Trophoblast cell (in vitro differentiated cells and primary cell): ENCODE results near the gene GRK6.

Experiments
- DNase-seq, 2 donors: peaks; one replicate each; pipeline ENCODE4 v3.0.0-alpha.2; 2016
- H2AFZ ChIP-seq: 2 replicates; pipeline ENCODE4 v1.6.1; 2013; ENCODE audit warnings: low read length, moderate library complexity, mild to moderate bottlenecking; ENCODE audit not compliant: insufficient read depth, poor library complexity
- H2AK5ac ChIP-seq: 2 replicates; pipeline ENCODE4 v1.6.1; 2013; ENCODE audit warnings: mild to moderate bottlenecking, low read length
- H2BK120ac ChIP-seq: 2 replicates; pipeline ENCODE4 v1.6.1; 2013; ENCODE audit warnings: low read length, mild to moderate bottlenecking, moderate library complexity; ENCODE audit not compliant: insufficient read depth, poor library complexity
- H2BK12ac ChIP-seq: 2 replicates; pipeline ENCODE4 v1.6.1; 2013; ENCODE audit warnings: mild to moderate bottlenecking, low read length, moderate library complexity
- H2BK5ac ChIP-seq: 2 replicates; pipeline ENCODE4 v1.6.1; 2013; ENCODE audit warnings: low read length, low read depth, moderate library complexity, mild to moderate bottlenecking; ENCODE audit not compliant: poor library complexity
- H3K14ac ChIP-seq: 2 replicates; pipeline ENCODE4 v1.6.1; 2013; ENCODE audit warnings: mild to moderate bottlenecking, low read length
- H3K18ac ChIP-seq: 2 replicates; pipeline ENCODE4 v1.6.1; 2013; ENCODE audit warnings: mild to moderate bottlenecking, low read length
- H3K23ac ChIP-seq: 2 replicates; pipeline ENCODE4 v1.6.1; 2013; ENCODE audit warnings: low read length
- H3K27ac ChIP-seq: 2 replicates; pipeline ENCODE4 v1.5.1; 2013; ENCODE audit warnings: low read depth, mild to moderate bottlenecking, inconsistent platforms, low read length, moderate library complexity
- H3K27me3 ChIP-seq: 2 replicates; pipeline ENCODE4 v1.6.1; 2013; ENCODE audit warnings: inconsistent platforms, mild to moderate bottlenecking, low read length, moderate library complexity; ENCODE audit not compliant: insufficient read depth
- H3K36me3 ChIP-seq, 2 experiments: 1 replicate in 1 of 2; 2 replicates in 1 of 2; pipeline ENCODE4 v1.6.1; 2013; ENCODE audit warnings: low read length in 2 of 2, mild to moderate bottlenecking in 2 of 2, moderate library complexity in 1 of 2; ENCODE audit not compliant: insufficient read depth in 2 of 2, control insufficient read depth in 1 of 2
- H3K4ac ChIP-seq: 2 replicates; pipeline ENCODE4 v1.6.1; 2013; ENCODE audit warnings: low read depth, mild to moderate bottlenecking, low read length, moderate library complexity
- H3K4me1 ChIP-seq, 2 experiments: 1 replicate in 1 of 2; 2 replicates in 1 of 2; pipeline ENCODE4 v1.6.1; 2013; ENCODE audit warnings: low read length in 2 of 2, mild to moderate bottlenecking in 2 of 2, moderate library complexity in 1 of 2; ENCODE audit not compliant: insufficient read depth in 2 of 2, control insufficient read depth in 1 of 2
- H3K4me2 ChIP-seq: 2 replicates; pipeline ENCODE4 v1.6.1; 2013; ENCODE audit warnings: inconsistent platforms, mild to moderate bottlenecking, low read length, moderate library complexity
- H3K4me3 ChIP-seq: 2 replicates; pipeline ENCODE4 v1.5.1; 2013; ENCODE audit warnings: mild to moderate bottlenecking, low read depth, low read length, inconsistent platforms
- H3K79me1 ChIP-seq: one replicate; pipeline ENCODE4 v1.6.1; 2013; ENCODE audit warnings: low read length
- H3K79me2 ChIP-seq: 2 replicates; pipeline ENCODE4 v1.6.1; 2013; ENCODE audit warnings: low read length, mild to moderate bottlenecking; ENCODE audit not compliant: control insufficient read depth, insufficient read depth, poor library complexity
- H3K9ac ChIP-seq: 2 replicates; pipeline ENCODE4 v1.6.1; 2013; ENCODE audit warnings: mild to moderate bottlenecking, low read length
- H3K9me3 ChIP-seq: 2 replicates; pipeline ENCODE4 v1.6.1; 2013; ENCODE audit warnings: low read depth, mild to moderate bottlenecking, control low read depth, inconsistent platforms, low read length; ENCODE audit not compliant: insufficient read depth
- H4K12ac ChIP-seq: 2 replicates; pipeline ENCODE4 v1.6.1; 2013; ENCODE audit warnings: low read depth, mild to moderate bottlenecking, low read length, moderate library complexity
- H4K8ac ChIP-seq: 2 replicates; pipeline ENCODE4 v1.6.1; 2013; ENCODE audit warnings: low read depth, mild to moderate bottlenecking, low read length, moderate library complexity
- H4K91ac ChIP-seq: one replicate; pipeline ENCODE4 v1.6.1; 2013; ENCODE audit warnings: low read depth, mild to moderate bottlenecking, low read length, moderate library complexity
- WGBS: extraction: QIAGEN DNeasy Blood & Tissue Kit; methylation state at CpG from one replicate; pipeline ENCODE4 v1.1.7; 2013; ENCODE audit warnings: missing lambda C conversion rate; ENCODE audit not compliant: insufficient read length, insufficient coverage; ENCODE audit errors: extremely low coverage; 5-methylcytosine and 5-hydroxymethylcytosine counted together

GRK6 gene

DNA sequence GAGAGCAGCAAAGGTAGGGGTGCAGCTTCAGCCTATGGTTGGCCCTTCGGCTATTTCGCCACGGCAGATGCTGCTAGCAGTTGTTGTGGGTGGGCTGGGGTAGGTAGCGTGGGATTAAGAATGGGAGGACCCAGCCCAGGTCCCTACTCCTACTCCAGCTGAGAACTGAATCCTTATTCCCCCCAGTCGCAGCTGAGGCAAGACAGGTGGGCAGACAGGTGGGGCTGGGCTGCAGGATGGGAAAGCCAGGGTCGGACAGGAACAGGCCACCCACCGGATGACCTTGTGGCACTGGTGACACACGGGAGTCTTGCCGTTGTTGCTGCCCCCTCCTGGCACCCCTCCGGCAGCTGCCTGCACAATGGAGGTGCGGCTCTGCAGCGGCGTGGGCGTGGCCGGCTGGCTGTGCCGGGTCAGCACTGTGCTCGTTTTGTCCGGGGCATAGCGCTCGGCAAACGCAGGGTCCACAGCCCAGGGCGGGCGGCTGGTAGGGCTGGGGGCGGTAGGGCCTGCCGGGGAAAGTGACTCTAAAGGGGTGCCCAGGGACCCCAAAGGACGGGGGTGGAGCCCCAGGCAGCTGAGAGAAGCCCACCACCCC lies 62.7 kb downstream of the GRK6 start:
- peaks cover 92 to 94% of the 10 kb centered on the region in 2 experiments for H3K36me3 ChIP-seq
- WGBS: no CpG with 5 or more reads among the region's 26 CpGs
- H3K4me2 ChIP-seq: no peak overlapping the region
- H3K14ac ChIP-seq: no peak overlapping the region
- peaks cover 18 to 23% of the 10 kb centered on the region in 2 experiments for H3K4me1 ChIP-seq
- H2BK12ac ChIP-seq: no peak overlapping the region
- H4K91ac ChIP-seq: no peak overlapping the region
- H4K12ac ChIP-seq: no peak overlapping the region
- H3K4ac ChIP-seq: no peak overlapping the region
- no peak overlapping the region for H3K9ac ChIP-seq
- H3K27me3 ChIP-seq: no peaks in the 10 kb centered on the region
- no peak for DNase-seq
- no peak overlapping the region for H3K18ac ChIP-seq
- no peaks in the 10 kb centered on the region for H3K9me3 ChIP-seq
- no peak overlapping the region for H3K27ac ChIP-seq
- no peak overlapping the region for H2BK120ac ChIP-seq
- no peak overlapping the region for H3K23ac ChIP-seq
- H4K8ac ChIP-seq: no peak overlapping the region
- H3K79me2 ChIP-seq: peaks cover 2% of the 10 kb centered on the region
- H2AK5ac ChIP-seq: no peak overlapping the region
- H2AFZ ChIP-seq: no peak overlapping the region
- no peak overlapping the region for H2BK5ac ChIP-seq
- peaks cover 10% of the 10 kb centered on the region for H3K79me1 ChIP-seq
- H3K4me3 ChIP-seq: no peak overlapping the region

- no peak overlapping the region for H3K9ac ChIP-seq
- H4K91ac ChIP-seq: no peak overlapping the region
- peaks cover 7% of the 10 kb centered on the region for H3K79me2 ChIP-seq
- no peaks in the 10 kb centered on the region for H3K9me3 ChIP-seq
- no peak overlapping the region for H3K4me3 ChIP-seq
- H2BK120ac ChIP-seq: no peak overlapping the region
- WGBS: no CpG with 5 or more reads among the region's 15 CpGs
- no peak overlapping the region for H4K8ac ChIP-seq
- no peak overlapping the region for H3K4me2 ChIP-seq
- H3K4me1 ChIP-seq: peaks cover 26 to 35% of the 10 kb centered on the region in 2 experiments
- peaks cover 21% of the 10 kb centered on the region for H3K79me1 ChIP-seq
- H3K27me3 ChIP-seq: no peaks in the 10 kb centered on the region
- no peak overlapping the region for H2BK5ac ChIP-seq
- no peak overlapping the region for H3K4ac ChIP-seq
- no peak overlapping the region for H3K27ac ChIP-seq
- no peak overlapping the region for H3K18ac ChIP-seq
- no peak overlapping the region for H3K23ac ChIP-seq
- no peak overlapping the region for H4K12ac ChIP-seq
- peaks cover 87 to 89% of the 10 kb centered on the region in 2 experiments for H3K36me3 ChIP-seq
- no peak overlapping the region for H3K14ac ChIP-seq
- no peak overlapping the region for H2BK12ac ChIP-seq
- no peak overlapping the region for H2AK5ac ChIP-seq
- no peak overlapping the region for H2AFZ ChIP-seq
- DNase-seq: no peak
These were observed 64.0 kb downstream of the GRK6 start for GRCh38 chr5:177490311-177490991.

- H4K8ac ChIP-seq: no peak overlapping the region
- peaks cover 26% of the 10 kb centered on the region for H3K79me1 ChIP-seq
- DNase-seq: no peak
- H3K27me3 ChIP-seq: no peaks in the 10 kb centered on the region
- no peak overlapping the region for H3K4me2 ChIP-seq
- no peak overlapping the region for H3K9ac ChIP-seq
- no peak overlapping the region for H2AK5ac ChIP-seq
- H3K9me3 ChIP-seq: no peaks in the 10 kb centered on the region
- H3K4me3 ChIP-seq: no peak overlapping the region
- H3K27ac ChIP-seq: no peak overlapping the region
- no peak overlapping the region for H3K14ac ChIP-seq
- peaks cover 32 to 41% of the 10 kb centered on the region in 2 experiments for H3K4me1 ChIP-seq
- no peak overlapping the region for H3K4ac ChIP-seq
- H2BK120ac ChIP-seq: no peak overlapping the region
- no CpG with 5 or more reads among the region's 16 CpGs for WGBS
- H3K18ac ChIP-seq: no peak overlapping the region
- H2AFZ ChIP-seq: no peak overlapping the region
- H3K36me3 ChIP-seq: peaks cover 86 to 90% of the 10 kb centered on the region in 2 experiments
- no peak overlapping the region for H2BK5ac ChIP-seq
- no peak overlapping the region for H4K91ac ChIP-seq
- no peak overlapping the region for H3K23ac ChIP-seq
- no peak overlapping the region for H4K12ac ChIP-seq
- H2BK12ac ChIP-seq: no peak overlapping the region
- H3K79me2 ChIP-seq: peaks cover 9% of the 10 kb centered on the region
These were observed 64.5 kb downstream of the GRK6 start for GRCh38 chr5:177490992-177491391.

GRCh38 chr5:177491429-177491945 lies 65.0 kb downstream of the GRK6 start:
- no peak overlapping the region for H2BK12ac ChIP-seq
- no peak overlapping the region for H2BK120ac ChIP-seq
- H3K4ac ChIP-seq: no peak overlapping the region
- DNase-seq: peak; percentile 61 to 73
- H3K27ac ChIP-seq: no peak overlapping the region
- no CpG with 5 or more reads among the region's 43 CpGs for WGBS
- H2AFZ ChIP-seq: no peak overlapping the region
- H3K23ac ChIP-seq: no peak overlapping the region
- H3K4me1 ChIP-seq: peaks cover 34 to 45% of the 10 kb centered on the region in 2 experiments
- peak overlapping the region; percentile 63 for H3K18ac ChIP-seq
- H4K12ac ChIP-seq: no peak overlapping the region
- no peak overlapping the region for H3K9ac ChIP-seq
- H3K4me2 ChIP-seq: no peak overlapping the region
- H2BK5ac ChIP-seq: no peak overlapping the region
- H3K79me1 ChIP-seq: peaks cover 31% of the 10 kb centered on the region
- H3K9me3 ChIP-seq: no peaks in the 10 kb centered on the region
- H4K91ac ChIP-seq: no peak overlapping the region
- H3K36me3 ChIP-seq: peaks cover 83 to 88% of the 10 kb centered on the region in 2 experiments
- peak overlapping the region; percentile 38 for H2AK5ac ChIP-seq
- no peak overlapping the region for H3K4me3 ChIP-seq
- H3K27me3 ChIP-seq: no peaks in the 10 kb centered on the region
- H4K8ac ChIP-seq: no peak overlapping the region
- peaks cover 14% of the 10 kb centered on the region for H3K79me2 ChIP-seq
- no peak overlapping the region for H3K14ac ChIP-seq
